HG03460 (cell line): ENCODE data around the gene EEF1A2.

Experiments
- ATAC-seq: cut with Tn5 transposase; IDR thresholded peaks from one replicate; pipeline ENCODE4 v1.9.1; 2021; ENCODE audit not compliant: unreplicated experiment

The EEF1A2 gene

GRCh38 chr20:63500902-63501817 lies 2.3 kb upstream of the EEF1A2 start:
- no peak for ATAC-seq

DNA sequence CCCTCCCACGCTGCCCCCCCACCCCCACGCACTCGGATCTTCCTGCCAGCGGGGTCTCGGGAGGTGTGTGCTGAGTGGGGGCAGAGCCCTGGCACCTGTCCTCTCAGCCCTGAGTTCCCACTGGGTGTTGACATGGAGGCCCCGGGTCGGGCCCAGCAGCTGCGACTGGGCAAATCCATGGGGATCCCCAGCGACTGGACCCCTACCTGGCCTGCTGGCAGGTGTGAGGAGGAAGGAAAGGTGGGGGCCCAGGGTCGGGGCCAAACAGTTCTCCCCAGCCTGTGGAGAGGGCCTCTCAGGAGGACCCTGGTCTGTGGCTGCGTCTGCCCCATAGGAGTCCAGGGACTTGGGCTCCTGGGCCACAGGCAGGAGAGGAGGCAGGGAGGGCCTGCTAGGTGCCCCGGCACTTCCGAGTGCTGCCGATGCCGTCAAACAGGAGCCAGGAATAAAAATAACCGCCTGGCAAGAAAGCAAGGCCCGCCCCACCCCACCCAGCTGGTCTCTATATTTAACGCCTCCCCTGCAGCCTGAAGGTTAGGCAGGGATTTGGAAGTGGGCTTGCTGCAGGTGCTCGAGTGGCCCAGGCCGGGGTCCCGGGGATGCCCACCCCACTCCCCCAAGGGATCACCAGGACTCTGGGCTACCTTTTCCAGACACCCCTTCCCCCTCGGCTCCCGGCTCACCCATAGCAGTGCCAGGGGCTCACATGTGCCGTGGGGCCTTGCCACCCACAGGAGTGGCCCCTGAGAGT lies 1.4 kb upstream of the EEF1A2 start:
- no peak for ATAC-seq

DNA sequence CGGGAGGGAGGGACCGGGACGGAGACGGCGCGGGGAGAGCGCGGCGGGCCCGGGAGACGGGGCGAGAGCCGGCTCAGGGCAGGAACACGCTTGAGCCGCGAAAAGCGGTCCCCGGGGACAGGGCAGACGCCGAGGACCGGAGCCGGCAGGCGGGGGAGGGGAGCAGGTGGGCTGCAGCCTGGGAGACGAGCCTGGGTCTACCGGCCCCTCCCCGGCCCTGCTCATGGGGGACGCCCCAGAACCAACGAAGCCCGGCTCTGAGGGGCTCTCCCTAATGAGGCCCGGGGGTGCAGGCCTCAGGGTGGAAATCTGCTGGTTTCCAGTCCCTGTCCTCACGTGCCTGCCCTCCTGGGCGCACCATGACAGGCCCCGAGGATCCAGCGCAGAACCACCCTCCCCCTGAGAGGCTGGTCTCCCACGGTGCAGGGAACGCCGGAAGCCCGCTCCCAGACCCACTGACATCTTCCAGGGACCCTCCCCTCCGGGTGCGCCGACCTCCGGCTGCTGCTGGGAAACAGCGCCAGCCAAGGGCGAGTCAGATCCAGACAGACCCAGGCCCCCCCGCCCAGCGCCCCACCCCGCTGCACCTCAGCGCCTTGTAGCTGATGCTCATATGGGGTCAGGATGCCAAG lies 571 bp upstream of the EEF1A2 start:
- ATAC-seq: no peak

- no peak for ATAC-seq
These were observed 642 bp downstream of the EEF1A2 start for GRCh38 chr20:63497946-63498935.

GRCh38 chr20:63497138-63497945 lies 1.5 kb downstream of the EEF1A2 start:
- no peak for ATAC-seq

DNA sequence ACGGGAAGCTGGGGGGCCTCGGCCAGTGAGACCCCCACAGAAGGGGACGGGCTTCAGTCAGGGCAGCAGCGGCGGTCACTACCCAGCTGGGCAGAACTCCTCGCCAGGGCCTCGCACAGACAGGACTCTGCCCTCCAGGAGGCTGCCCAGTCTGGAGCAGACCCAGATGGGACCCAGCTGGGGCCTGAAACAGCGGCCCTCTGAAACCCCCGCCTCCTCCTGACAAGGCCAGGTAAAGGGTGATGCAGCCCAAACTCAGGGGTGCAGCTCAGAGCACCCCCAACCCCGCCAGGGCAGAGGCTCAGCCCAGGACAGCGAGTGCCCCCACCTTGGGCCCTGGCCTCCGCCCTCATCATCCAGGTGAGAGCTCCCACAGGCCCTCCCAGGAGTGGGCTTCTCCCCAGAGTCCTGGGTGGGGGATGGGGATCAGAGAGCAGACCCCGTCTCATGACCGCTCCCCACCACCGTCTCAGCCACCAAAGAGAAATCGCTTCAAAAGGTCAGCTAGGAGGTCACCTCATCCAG lies 2.2 kb downstream of the EEF1A2 start:
- ATAC-seq: no peak

- no peak for ATAC-seq
These were observed 2.9 kb downstream of the EEF1A2 start for GRCh38 chr20:63495741-63496595.

- no peak for ATAC-seq
These were observed 3.6 kb downstream of the EEF1A2 start for GRCh38 chr20:63495167-63495720.

- ATAC-seq: no peak
These were observed 4.3 kb downstream of the EEF1A2 start for GRCh38 chr20:63494420-63495166.

- no peak for ATAC-seq
These were observed 4.8 kb downstream of the EEF1A2 start for GRCh38 chr20:63494084-63494419.

GRCh38 chr20:63493563-63494020 lies 5.3 kb downstream of the EEF1A2 start:
- no peak for ATAC-seq

DNA sequence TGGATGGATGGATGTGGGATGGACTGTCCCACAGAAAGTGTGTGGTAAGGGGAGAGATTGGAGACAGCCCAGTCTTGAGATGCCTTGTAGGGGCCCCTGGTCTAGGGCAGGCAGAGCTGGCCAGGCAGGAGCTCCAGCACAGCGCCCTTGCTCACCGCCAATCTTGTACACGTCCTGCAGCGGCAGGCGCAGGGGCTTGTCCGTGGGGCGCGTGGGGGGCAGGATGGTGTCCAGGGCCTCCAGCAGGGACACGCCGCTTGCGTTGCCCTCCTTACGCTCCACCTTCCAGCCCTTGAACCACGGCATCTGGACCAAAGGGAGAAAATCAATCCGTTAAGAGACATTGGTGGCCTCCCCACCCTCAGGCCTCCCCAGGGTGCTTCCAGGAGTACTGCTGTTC lies 5.9 kb downstream of the EEF1A2 start:
- no peak for ATAC-seq

GRCh38 chr20:63492518-63492917 lies 6.4 kb downstream of the EEF1A2 start:
- ATAC-seq: no peak

GRCh38 chr20:63491635-63492230 lies 7.2 kb downstream of the EEF1A2 start:
- ATAC-seq: no peak

- no peak for ATAC-seq
These were observed 7.8 kb downstream of the EEF1A2 start for GRCh38 chr20:63491078-63491477.

DNA sequence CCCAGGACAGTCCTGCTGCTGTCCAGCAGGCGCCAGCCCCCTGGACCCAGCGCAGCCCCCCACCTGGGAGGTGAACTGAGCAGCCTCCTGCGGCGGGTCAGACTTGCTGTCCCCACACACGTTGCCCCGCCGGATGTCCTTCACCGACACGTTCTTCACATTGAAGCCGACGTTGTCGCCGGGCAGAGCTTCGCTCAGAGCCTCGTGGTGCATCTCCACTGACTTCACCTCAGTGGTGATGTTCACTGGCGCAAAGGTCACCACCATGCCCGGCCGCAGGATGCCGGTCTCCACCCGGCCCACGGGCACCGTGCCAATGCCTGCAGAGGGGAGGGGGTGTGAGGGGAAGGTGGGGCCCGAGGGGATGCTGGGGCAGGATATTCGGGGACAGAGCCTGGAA lies 8.5 kb downstream of the EEF1A2 start:
- no peak for ATAC-seq
